ENCODE results near the gene MAG.

Gene MAG

GRCh38 chr19:35321291-35321690 lies 29.3 kb downstream of the MAG start:
- no peak for DNase-seq

DNA sequence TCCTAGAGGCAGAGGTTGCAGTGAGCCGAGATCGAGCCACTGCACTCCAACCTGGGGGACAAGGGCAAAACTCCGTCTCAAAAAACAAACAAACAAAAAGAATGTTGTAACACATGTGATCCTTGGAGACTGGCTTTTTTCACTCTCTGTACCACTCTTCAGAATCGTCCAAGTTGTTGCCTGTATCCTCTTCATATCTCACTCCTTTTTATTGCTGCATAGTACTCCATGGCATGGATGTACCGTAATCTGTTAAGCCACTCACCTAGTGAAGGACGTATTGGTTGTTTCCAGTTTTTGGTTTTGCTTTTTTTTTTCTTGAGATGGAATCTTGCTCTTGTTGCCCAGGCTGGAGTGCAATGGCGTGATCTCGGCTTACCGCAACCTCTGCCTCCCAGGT lies 30.1 kb downstream of the MAG start:
- no peak for DNase-seq

DNA sequence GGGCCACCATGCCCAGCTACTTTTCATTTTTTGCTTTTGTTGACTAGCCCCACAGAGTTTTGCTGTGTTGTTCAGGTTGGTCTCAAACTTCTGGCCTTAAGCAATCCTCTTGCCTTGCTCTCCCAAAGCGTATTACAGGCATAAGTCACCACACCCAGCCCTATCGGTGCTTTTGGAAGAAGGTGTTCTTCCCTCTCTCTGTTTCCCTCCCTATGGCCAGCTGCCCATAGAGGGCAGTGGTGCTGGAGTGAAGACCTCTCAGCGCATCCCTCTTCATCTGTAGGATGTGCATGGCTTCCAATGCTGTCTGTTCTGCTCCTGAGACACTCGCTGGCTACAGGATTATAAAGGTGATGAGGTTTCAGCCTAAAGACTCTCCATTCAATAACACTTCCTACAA lies 35.7 kb downstream of the MAG start:
- DNase-seq, result peak; percentile 26

GRCh38 chr19:35328851-35329285 lies 36.9 kb downstream of the MAG start, which contains the start of gene CD22:
Gene CD22, plus strand, starts transcription at chr19:35329187. Its CDS starts 2,854 bp downstream, at chr19:35332041.
- no peak for DNase-seq

- no peak for DNase-seq
Measured at GRCh38 chr19:35329323-35329722, 37.4 kb downstream of the MAG start.

DNA sequence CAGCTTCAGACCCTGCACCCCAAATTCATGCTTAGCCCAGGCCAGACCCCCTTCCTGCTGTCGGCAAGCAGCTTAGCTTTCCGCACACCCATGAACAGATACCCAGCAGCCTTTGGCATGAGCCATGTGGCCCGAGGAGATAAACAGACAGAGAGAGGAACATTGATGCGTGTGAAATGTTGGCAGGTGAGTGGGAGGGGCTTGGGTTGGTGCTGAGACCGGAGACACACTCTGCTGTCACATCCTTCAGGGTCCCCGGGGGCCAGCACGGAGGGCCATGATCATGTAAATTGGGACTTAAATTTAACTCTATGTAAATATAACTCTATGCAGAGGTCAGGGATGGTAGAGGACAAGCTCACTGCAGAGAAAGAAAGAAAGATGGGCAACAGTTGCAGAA lies 38.5 kb downstream of the MAG start:
- DNase-seq, result peak; percentile 26

GRCh38 chr19:35331551-35332214 lies 39.7 kb downstream of the MAG start:
- DNase-seq, result no peak

DNA sequence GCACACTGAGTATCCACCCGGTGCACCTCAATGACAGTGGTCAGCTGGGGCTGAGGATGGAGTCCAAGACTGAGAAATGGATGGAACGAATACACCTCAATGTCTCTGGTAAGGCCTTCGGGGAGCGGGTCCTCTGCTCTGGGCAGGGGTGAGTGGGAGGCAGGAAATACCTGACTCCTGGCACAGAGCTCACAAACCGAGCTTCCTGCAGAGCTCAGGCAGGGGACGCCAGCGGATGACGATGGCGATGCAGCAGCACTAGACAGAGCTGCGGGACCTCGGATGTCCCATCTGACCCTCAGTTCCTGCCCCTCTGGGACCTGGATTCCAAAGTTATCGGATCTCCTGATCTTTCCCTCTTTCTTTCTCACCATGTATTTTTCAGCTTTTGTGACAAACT lies 40.9 kb downstream of the MAG start:
- DNase-seq, result no peak

DNA sequence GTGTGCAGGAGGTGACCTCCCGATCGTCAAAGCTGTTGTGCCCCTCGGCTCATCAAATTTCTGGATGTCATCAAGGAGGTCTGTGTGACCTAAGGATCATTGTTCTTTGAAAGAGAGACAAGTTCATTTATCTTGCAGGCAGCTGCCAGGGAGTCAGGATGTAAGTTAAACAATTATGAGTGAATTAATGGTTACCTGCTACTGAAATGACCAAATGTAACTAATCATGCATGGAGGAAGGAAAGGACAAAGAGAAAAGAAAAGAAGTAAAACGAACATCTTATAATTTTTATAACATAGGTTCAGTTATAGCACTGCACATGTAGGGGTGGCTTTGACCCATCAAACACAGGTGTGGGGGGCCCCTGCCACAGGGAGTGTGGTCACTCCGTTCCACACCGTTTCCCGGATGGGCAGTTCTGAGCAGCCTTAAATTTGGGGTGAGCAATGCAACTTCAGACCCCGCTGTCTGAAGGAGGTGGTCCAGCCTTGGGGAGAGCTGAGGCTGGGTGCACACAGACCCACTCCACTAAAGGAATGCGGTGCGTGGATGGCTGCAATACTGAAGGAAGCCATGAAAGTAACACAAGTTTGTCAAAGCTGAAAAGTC lies 42.3 kb downstream of the MAG start:
- no peak for DNase-seq

- DNase-seq, result no peak
Measured at GRCh38 chr19:35336166-35336955, 44.4 kb downstream of the MAG start.

DNA sequence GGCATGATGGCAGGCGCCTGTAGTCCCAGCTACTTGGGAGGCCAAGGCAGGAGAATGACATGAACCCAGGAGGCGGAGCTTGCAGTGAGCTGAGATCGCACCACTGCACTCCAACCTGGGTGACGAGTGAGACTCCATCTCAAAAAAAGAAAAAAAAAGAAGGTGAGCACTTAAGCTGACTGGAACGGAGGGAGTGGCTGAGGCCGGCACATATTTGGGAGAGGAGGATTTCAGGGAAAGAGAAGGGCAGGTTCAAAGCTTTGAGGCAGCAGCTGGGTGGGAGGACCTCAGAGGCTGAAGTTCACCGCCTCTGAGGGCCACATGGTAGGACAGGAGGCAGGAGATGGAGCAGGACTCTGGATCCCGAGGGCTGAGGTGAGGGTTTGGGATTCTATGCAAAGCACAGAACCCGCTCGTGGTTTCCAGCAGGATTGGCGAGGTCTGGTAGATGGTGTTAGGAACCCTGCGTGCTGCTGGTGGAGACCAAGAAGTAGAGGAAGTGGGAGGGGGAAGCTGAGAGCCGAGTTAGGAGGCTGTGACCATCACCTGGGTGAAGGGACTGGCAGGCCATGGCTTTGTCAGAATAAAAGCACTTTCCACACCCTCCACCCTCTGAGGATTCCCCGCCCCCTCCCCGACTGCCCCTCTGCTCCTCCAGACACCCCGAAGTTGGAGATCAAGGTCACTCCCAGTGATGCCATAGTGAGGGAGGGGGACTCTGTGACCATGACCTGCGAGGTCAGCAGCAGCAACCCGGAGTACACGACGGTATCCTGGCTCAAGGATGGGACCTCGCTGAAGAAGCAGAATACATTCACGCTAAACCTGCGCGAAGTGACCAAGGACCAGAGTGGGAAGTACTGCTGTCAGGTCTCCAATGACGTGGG lies 45.4 kb downstream of the MAG start:
- no peak for DNase-seq

DNA sequence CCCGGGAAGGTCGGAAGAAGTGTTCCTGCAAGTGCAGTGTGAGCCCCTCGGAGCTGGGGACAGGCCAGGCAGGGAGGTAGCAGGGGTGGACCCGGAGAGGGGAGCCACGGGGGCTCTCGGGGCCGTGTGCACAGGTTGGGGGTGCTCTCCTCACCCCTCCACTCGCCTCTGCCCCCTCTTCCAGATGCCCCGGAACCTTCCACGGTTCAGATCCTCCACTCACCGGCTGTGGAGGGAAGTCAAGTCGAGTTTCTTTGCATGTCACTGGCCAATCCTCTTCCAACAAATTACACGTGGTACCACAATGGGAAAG lies 46.0 kb downstream of the MAG start:
- no peak for DNase-seq

DNA sequence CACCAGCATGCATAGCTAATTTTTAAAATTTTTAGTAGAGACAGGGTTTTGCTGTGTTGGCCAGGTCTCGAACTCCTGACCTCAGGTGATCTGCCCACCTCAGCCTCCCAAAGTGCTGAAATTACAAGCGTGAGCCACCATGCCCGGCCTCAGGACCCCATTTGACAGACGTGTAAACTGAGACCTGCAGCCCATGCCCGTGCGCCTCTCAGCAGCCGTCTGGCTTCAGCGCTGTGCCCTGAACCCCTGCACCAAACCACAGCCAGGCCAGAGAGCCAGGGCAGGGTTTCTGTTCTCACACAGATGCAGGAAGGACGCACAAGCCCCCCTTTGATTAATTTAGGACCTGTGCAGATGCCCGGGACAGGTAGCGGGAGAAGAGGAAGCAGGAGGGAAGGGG lies 48.5 kb downstream of the MAG start:
- DNase-seq, result no peak

GRCh38 chr19:35341006-35341405 lies 49.0 kb downstream of the MAG start:
- no peak for DNase-seq

DNA sequence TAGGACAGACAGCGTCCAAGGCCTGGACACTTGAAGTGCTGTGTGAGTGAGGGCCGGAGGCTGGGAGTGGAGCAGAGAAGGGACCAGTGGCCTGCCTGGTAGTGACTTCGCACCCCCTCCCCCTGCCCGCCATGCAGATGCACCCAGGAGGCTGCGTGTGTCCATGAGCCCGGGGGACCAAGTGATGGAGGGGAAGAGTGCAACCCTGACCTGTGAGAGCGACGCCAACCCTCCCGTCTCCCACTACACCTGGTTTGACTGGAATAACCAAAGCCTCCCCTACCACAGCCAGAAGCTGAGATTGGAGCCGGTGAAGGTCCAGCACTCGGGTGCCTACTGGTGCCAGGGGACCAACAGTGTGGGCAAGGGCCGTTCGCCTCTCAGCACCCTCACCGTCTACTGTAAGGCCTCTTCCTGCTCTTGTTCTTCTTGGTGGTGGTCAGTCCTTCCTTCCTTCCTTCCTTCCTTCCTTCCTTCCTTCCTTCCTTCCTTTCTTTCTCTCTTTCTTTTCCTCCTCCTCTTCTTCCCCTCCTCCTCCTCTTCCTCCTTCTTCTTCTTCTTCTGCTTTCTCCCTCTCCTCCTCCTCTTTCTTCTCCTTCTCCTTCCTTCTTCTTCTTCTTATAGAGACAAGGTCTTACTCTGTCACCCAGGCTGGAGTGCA lies 49.7 kb downstream of the MAG start:
- no peak for DNase-seq

GRCh38 chr19:35342430-35342829 lies 50.5 kb downstream of the MAG start:
- no peak for DNase-seq

- no peak for DNase-seq
Measured at GRCh38 chr19:35344511-35345031, 52.6 kb downstream of the MAG start.

DNA sequence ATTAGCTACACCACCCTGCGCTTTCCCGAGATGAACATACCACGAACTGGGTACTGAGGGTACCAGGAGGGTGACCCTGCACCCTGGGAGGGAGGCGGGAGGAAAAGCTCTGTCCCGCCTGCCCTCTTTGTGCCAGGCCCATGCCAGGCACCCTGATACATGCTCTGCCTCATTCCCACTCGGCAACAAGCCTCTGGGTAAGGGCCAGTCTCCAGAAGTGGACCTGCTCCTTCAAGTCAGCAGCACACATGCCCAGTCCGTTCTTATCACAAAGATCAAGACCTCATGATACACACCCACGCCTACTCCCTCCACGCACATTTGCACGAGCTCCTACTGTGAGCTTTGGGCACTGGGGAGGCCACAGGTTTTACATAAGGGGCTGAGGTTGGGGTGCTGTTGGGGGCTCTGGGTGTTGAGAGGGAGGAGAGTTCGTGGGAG lies 53.7 kb downstream of the MAG start:
- DNase-seq, result no peak

DNA sequence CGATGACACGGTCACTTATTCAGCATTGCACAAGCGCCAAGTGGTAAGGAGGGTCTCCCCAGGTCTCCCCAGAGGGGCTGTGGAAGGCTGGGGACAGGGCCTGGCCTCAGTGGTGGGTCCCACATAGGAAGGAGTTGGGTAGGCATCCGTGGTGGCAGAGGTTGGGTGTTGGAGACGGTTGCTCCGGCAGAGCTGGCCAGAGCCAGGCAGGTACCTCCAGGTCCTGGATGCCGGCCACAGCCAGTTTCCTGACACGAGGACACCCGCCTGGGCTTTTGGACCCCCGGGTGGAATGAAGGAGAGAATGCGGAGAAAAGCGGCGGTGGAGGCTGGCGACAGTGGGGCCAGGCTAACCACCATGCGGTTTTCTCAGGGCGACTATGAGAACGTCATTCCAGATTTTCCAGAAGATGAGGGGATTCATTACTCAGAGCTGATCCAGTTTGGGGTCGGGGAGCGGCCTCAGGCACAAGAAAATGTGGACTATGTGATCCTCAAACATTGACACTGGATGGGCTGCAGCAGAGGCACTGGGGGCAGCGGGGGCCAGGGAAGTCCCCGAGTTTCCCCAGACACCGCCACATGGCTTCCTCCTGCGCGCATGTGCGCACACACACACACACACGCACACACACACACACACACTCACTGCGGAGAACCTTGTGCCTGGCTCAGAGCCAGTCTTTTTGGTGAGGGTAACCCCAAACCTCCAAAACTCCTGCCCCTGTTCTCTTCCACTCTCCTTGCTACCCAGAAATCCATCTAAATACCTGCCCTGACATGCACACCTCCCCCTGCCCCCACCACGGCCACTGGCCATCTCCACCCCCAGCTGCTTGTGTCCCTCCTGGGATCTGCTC lies 54.5 kb downstream of the MAG start:
- DNase-seq, result no peak

GRCh38 chr19:35347171-35347929 lies 55.4 kb downstream of the MAG start, which contains the start of gene FFAR1:
Gene FFAR1, plus strand, starts transcription at chr19:35347902. Its CDS starts 3,650 bp downstream, at chr19:35351552.
- DNase-seq, result peak; percentile 15
